GM23338 (cell line): ENCODE results near the gene PERM1.

Experiments
- CREB1 ChIP-seq: fragments of 250-450 bp; sonication (Bioruptor Pico); IDR thresholded peaks from 2 replicates; pipeline ENCODE4 v1.5.0; 2020; ENCODE audit warnings: low read depth, mild to moderate bottlenecking, moderate library complexity
- EZH2 ChIP-seq: fragments of 200-600 bp; sonication (generic); IDR thresholded peaks from one replicate; pipeline ENCODE4 v1.8.0; 2017; ENCODE audit warnings: antibody characterized with exemption, mild to moderate bottlenecking, low read depth; ENCODE audit not compliant: unreplicated experiment
- EZH2phosphoT487 ChIP-seq: fragments of 200-600 bp; sonication (generic); IDR thresholded peaks from one replicate; pipeline ENCODE4 v1.8.1; 2018; ENCODE audit warnings: antibody characterized with exemption; ENCODE audit not compliant: unreplicated experiment
- POLR2AphosphoS5 ChIP-seq: IDR thresholded peaks from 2 replicates; pipeline ENCODE4 v1.6.1; 2016; ENCODE audit warnings: antibody characterized with exemption, low read depth
- ZNF114 ChIP-seq: fragments of 250-450 bp; sonication (Bioruptor Pico); IDR thresholded peaks from 2 replicates; pipeline ENCODE4 v1.5.0; 2020; ENCODE audit warnings: mild to moderate bottlenecking, moderate library complexity
- TF ChIP-seq, protein P1 (sequence below), 2 experiments: fragments of 200-600 bp in 1 of 2; sonication (generic) in 1 of 2; conservative IDR thresholded peaks; 2 replicates each; pipeline versions ENCODE4 v1.5.1 to v1.6.1; 2016 to 2017; ENCODE audit warnings: antibody characterized with exemption in 2 of 2, low read depth in 2 of 2, mild to moderate bottlenecking in 2 of 2, moderate library complexity in 1 of 2
- TF ChIP-seq, protein P2 (sequence below): IDR thresholded peaks from one replicate; pipeline ENCODE4 v1.6.1; 2018; ENCODE audit warnings: antibody characterized with exemption; ENCODE audit not compliant: unreplicated experiment

DNA sequence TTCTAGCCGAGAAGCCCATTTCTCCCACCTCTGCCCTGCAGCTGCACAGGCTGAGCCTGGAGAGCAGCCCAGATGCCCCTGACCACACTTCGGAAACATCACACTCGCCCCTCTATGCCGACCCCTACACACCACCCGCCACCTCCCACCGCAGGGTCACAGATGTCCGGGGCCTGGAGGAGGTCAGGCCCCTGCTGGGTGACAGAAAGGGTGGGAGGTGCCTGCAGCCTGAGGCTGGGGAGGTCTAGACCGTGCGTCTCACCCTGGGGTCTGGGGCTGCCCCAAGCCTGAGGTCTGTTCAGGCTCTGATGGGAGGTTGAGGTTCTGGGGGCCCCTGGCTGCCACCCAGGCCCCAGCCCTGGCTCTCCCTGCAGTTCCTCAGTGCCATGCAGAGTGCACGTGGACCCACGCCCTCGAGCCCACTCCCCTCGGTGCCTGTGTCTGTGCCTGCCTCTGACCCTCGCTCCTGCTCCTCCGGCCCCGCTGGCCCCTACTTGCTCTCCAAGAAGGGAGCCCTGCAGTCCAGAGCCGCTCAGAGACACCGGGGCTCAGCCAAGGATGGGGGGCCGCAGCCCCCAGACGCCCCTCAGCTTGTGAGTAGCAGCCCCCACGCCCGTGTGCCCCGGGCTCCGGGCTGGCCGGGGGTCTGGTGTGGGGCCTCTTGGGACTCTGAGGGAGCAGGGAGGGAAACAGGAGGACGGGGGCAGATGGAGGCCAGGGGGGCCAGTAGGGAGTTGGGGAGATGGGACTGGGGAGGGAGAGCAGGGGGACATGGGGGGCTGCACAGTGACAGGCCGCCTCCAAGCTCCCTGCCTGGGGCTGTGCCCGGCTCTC lies 8.2 kb downstream of the PERM1 start:
- TF ChIP-seq EZH2: no peak
- TF ChIP-seq, protein P1, sequence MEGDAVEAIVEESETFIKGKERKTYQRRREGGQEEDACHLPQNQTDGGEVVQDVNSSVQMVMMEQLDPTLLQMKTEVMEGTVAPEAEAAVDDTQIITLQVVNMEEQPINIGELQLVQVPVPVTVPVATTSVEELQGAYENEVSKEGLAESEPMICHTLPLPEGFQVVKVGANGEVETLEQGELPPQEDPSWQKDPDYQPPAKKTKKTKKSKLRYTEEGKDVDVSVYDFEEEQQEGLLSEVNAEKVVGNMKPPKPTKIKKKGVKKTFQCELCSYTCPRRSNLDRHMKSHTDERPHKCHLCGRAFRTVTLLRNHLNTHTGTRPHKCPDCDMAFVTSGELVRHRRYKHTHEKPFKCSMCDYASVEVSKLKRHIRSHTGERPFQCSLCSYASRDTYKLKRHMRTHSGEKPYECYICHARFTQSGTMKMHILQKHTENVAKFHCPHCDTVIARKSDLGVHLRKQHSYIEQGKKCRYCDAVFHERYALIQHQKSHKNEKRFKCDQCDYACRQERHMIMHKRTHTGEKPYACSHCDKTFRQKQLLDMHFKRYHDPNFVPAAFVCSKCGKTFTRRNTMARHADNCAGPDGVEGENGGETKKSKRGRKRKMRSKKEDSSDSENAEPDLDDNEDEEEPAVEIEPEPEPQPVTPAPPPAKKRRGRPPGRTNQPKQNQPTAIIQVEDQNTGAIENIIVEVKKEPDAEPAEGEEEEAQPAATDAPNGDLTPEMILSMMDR (conservative IDR thresholded peaks at IDR 0.05; ENCODE audit: low read depth in 2 of 2): no peak
- TF ChIP-seq, protein P2, sequence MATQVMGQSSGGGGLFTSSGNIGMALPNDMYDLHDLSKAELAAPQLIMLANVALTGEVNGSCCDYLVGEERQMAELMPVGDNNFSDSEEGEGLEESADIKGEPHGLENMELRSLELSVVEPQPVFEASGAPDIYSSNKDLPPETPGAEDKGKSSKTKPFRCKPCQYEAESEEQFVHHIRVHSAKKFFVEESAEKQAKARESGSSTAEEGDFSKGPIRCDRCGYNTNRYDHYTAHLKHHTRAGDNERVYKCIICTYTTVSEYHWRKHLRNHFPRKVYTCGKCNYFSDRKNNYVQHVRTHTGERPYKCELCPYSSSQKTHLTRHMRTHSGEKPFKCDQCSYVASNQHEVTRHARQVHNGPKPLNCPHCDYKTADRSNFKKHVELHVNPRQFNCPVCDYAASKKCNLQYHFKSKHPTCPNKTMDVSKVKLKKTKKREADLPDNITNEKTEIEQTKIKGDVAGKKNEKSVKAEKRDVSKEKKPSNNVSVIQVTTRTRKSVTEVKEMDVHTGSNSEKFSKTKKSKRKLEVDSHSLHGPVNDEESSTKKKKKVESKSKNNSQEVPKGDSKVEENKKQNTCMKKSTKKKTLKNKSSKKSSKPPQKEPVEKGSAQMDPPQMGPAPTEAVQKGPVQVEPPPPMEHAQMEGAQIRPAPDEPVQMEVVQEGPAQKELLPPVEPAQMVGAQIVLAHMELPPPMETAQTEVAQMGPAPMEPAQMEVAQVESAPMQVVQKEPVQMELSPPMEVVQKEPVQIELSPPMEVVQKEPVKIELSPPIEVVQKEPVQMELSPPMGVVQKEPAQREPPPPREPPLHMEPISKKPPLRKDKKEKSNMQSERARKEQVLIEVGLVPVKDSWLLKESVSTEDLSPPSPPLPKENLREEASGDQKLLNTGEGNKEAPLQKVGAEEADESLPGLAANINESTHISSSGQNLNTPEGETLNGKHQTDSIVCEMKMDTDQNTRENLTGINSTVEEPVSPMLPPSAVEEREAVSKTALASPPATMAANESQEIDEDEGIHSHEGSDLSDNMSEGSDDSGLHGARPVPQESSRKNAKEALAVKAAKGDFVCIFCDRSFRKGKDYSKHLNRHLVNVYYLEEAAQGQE: no peak
- TF ChIP-seq CREB1 (CRISPR knock-in tag): no peak
- TF ChIP-seq EZH2phosphoT487: no peak
- no peak for TF ChIP-seq POLR2AphosphoS5
- TF ChIP-seq ZNF114 (CRISPR knock-in tag): no peak
